ENCODE measurements around the gene KCTD8. TPM values are rescaled to one million over a fixed set of nuclear protein-coding genes. Genes with fewer than 3 reads are reported as not detected.

The KCTD8 gene
- total RNA-seq, 4 donors from 2014 or later = 0.51 to 3.9 (median 2.5) TPM

DNA sequence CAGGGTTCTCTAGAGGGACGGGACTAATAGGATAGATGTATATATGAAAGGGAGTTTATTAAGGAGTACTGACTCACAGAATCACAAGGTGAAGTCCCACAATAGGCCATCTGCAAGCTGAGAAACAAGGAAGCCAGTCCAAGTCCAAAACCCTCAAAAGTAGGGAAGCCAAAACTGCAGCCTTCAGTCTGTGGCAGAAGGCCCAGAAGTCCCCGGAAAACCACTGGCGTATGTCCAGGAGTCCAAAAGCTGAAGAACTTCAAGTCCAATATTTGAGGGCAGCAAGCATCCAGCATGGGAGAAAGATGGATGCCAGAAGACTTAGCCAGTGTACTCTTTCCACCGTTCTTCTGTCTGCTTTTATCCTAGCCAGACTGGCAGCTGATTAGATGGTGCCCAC lies 227.2 kb downstream of the KCTD8 start:
- Histone ChIP-seq H3K4me1 (no peaks in the 10 kb centered on the region), H3K4me3 (no peak overlapping the region), H3K36me3 (no peaks in the 10 kb centered on the region), H3K27me3 (no peaks in the 10 kb centered on the region), H3K27ac (no peak overlapping the region), H3K9me3 (no peaks in the 10 kb centered on the region)
- TF ChIP-seq POLR2A (IDR thresholded peaks at IDR 0.05) (no peak), CTCF (IDR thresholded peaks at IDR 0.05) (no peak)
- DNase-seq = no peak
- intact Hi-C loops (cut with DNase I; ENCODE audit: low total_unique reads) = no loop called here

DNA sequence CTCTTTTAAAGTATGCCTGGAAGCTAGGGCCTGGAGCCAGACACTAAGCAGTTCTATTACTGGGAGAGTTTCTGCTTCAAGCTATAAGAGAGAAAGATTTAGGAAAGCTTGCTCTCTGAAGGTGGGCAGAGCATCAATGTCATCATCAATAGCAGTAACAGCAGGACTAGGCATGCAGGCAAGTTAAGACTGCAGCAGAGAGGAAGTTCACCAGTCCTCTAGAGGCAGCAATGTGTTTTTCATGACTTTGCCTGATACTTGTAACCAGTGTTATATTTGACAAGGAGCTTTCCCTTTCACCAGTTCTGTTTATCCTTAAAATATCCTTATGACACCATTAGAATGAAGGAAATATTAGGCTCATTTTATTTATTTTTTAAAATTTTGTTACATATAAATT lies 237.9 kb downstream of the KCTD8 start:
- H3K27me3 ChIP-seq = no peaks in the 10 kb centered on the region
- TF ChIP-seq POLR2A (IDR thresholded peaks at IDR 0.05) (no peak), CTCF (IDR thresholded peaks at IDR 0.05) (no peak)
- no peak for DNase-seq
- H3K4me1 ChIP-seq = no peaks in the 10 kb centered on the region
- no peak overlapping the region for H3K4me3 ChIP-seq
- H3K27ac ChIP-seq = no peak overlapping the region
- intact Hi-C loops (cut with DNase I; ENCODE audit: low total_unique reads) = no loop called here
- H3K9me3 ChIP-seq = no peaks in the 10 kb centered on the region
- no peaks in the 10 kb centered on the region for H3K36me3 ChIP-seq

GRCh38 chr4:44196796-44197195 lies 251.8 kb downstream of the KCTD8 start:
- Histone ChIP-seq H3K36me3 (no peaks in the 10 kb centered on the region), H3K4me3 (no peak overlapping the region), H3K9me3 (peaks cover 0 to 4% of the 10 kb centered on the region in 2 donors), H3K27me3 (no peaks in the 10 kb centered on the region), H3K27ac (no peak overlapping the region), H3K4me1 (no peaks in the 10 kb centered on the region)
- intact Hi-C loops (cut with DNase I; ENCODE audit: low total_unique reads) = no loop called here
- DNase-seq = no peak
- TF ChIP-seq CTCF (IDR thresholded peaks at IDR 0.05) = no peak
- no peak for TF ChIP-seq POLR2A (IDR thresholded peaks at IDR 0.05)

DNA sequence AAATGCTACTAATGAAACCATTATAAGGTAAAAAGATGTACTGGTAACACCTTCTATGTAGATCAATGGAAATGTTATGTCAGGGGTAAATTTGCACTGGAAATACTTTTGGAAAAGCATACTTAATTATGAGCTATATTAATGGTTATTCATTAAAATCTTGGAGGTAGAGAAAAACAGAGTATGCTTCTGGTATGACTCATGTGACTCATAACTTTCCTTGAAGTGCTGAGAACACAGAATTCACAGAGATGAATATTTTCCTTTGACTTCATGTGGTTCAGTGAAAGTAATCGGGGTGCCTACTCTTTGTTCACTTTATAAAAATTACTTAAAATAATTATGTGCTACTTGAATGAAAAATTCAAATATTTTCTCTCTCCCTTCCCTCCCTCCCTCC lies 254.2 kb downstream of the KCTD8 start:
- no peaks in the 10 kb centered on the region for H3K36me3 ChIP-seq
- H3K9me3 ChIP-seq = peaks cover 0 to 4% of the 10 kb centered on the region in 2 donors
- TF ChIP-seq CTCF (IDR thresholded peaks at IDR 0.05) (no peak), POLR2A (IDR thresholded peaks at IDR 0.05) (no peak)
- intact Hi-C loops (cut with DNase I; ENCODE audit: low total_unique reads) = no loop called here
- no peak overlapping the region for H3K4me3 ChIP-seq
- H3K27me3 ChIP-seq = no peaks in the 10 kb centered on the region
- no peak for DNase-seq
- no peak overlapping the region for H3K27ac ChIP-seq
- no peaks in the 10 kb centered on the region for H3K4me1 ChIP-seq

GRCh38 chr4:44186850-44187246 lies 261.8 kb downstream of the KCTD8 start:
- H3K4me3 ChIP-seq = no peak overlapping the region
- no peaks in the 10 kb centered on the region for H3K4me1 ChIP-seq
- intact Hi-C loops (cut with DNase I; ENCODE audit: low total_unique reads) = no loop called here
- no peaks in the 10 kb centered on the region for H3K9me3 ChIP-seq
- TF ChIP-seq POLR2A (IDR thresholded peaks at IDR 0.05) (no peak), CTCF (IDR thresholded peaks at IDR 0.05) (no peak)
- H3K27ac ChIP-seq = no peak overlapping the region
- H3K27me3 ChIP-seq = no peaks in the 10 kb centered on the region
- H3K36me3 ChIP-seq = no peaks in the 10 kb centered on the region
- DNase-seq = no peak
